NCI-H82 treated with DMSO at 0.1 percent for 48 hours (cell line): ENCODE data around the gene TGFB3.
"Not testable (repeated sequence)": the region's sequence is repeated elsewhere in the genome, so short reads cannot be mapped to it uniquely, and the experiment has no call there.

ENCODE experiments used
- DNase-seq: peaks from one replicate; lab custom pipeline; 2025; ENCODE audit not compliant: unreplicated experiment; lab: John Stamatoyannopoulos, UW

TGFB3 gene

GRCh38 chr14:75981426-75982265 is at the start of gene TGFB3:
TGFB3 (minus strand) TSS chr14:75981995; CDS start chr14:75980893, 1,102 bp downstream.
- DNase-seq = peak; percentile 19

GRCh38 chr14:76024211-76024907 is 42.6 kb upstream of the TGFB3 start:
- no peak for DNase-seq

GRCh38 chr14:76023757-76024156 is 42.0 kb upstream of the TGFB3 start:
- DNase-seq = no peak

- DNase-seq = no peak
These were observed 41.2 kb upstream of the TGFB3 start for GRCh38 chr14:76022991-76023390.

- no peak for DNase-seq
These were observed 37.9 kb upstream of the TGFB3 start for GRCh38 chr14:76019676-76020075.

GRCh38 chr14:76015668-76016067 is 33.9 kb upstream of the TGFB3 start:
- DNase-seq = no peak

GRCh38 chr14:76015191-76015590 is 33.4 kb upstream of the TGFB3 start:
- no peak for DNase-seq

GRCh38 chr14:76012354-76012753 is 30.6 kb upstream of the TGFB3 start:
- DNase-seq = no peak

- DNase-seq = no peak
These were observed 30.1 kb upstream of the TGFB3 start for GRCh38 chr14:76011930-76012329.

GRCh38 chr14:76009627-76010026 is 27.8 kb upstream of the TGFB3 start:
- DNase-seq = not testable (repeated sequence)

GRCh38 chr14:76007852-76008251 is 26.1 kb upstream of the TGFB3 start:
- DNase-seq = no peak

- DNase-seq = no peak
These were observed 25.6 kb upstream of the TGFB3 start for GRCh38 chr14:76007379-76007778.

- no peak for DNase-seq
These were observed 24.5 kb upstream of the TGFB3 start for GRCh38 chr14:76006253-76006652.

- no peak for DNase-seq
These were observed 20.6 kb upstream of the TGFB3 start for GRCh38 chr14:76002383-76002782.

- no peak for DNase-seq
These were observed 17.9 kb upstream of the TGFB3 start for GRCh38 chr14:75999511-76000190.

GRCh38 chr14:75996488-75996887 is 14.7 kb upstream of the TGFB3 start:
- no peak for DNase-seq

GRCh38 chr14:75995372-75996041 is 13.7 kb upstream of the TGFB3 start:
- no peak for DNase-seq

GRCh38 chr14:75993567-75994041 is 11.8 kb upstream of the TGFB3 start:
- no peak for DNase-seq

- DNase-seq = no peak
These were observed 10.0 kb upstream of the TGFB3 start for GRCh38 chr14:75991753-75992152.

- no peak for DNase-seq
These were observed 8.5 kb upstream of the TGFB3 start for GRCh38 chr14:75990297-75990696.

GRCh38 chr14:75989134-75989533 is 7.3 kb upstream of the TGFB3 start:
- DNase-seq = no peak
